Colonic mucosa (tissue), 4 donors: Measurements from ENCODE around the gene GATM. TPM values are rescaled to one million over a fixed set of nuclear protein-coding genes. Genes with fewer than 3 reads are reported as not detected.

Source experiments
- DNase-seq: peaks from one replicate; pipeline ENCODE4 v3.0.0-alpha.2; 2020
- H3K27ac ChIP-seq: fragments of 200-600 bp; one replicate; pipeline ENCODE4 v1.8.0; 2021
- H3K27me3 ChIP-seq: fragments of 200-600 bp; one replicate; pipeline ENCODE4 v1.8.0; 2021
- H3K36me3 ChIP-seq: fragments of 200-600 bp; one replicate; pipeline ENCODE4 v1.8.0; 2021
- H3K4me1 ChIP-seq: fragments of 200-600 bp; one replicate; pipeline ENCODE4 v1.8.0; 2021; ENCODE audit warnings: mild to moderate bottlenecking
- H3K4me3 ChIP-seq: fragments of 200-600 bp; one replicate; pipeline ENCODE4 v1.8.0; 2021
- H3K9ac ChIP-seq, 2 donors: one replicate each; pipeline ENCODE4 v1.7.0; 2013; ENCODE audit warnings: control low read depth in 2 of 2, low read depth in 2 of 2, low read length in 2 of 2
- H3K9me3 ChIP-seq: fragments of 200-600 bp; one replicate; pipeline ENCODE4 v1.8.0; 2021
- CTCF ChIP-seq: fragments of 200-600 bp; IDR thresholded peaks from one replicate; pipeline ENCODE4 v1.8.0; 2022; ENCODE audit warnings: antibody characterized with exemption, mild to moderate bottlenecking
- intact Hi-C: fragments of 100-400 bp; cut with DNase I; formaldehyde crosslinking; loops from one replicate; pipeline ENCODE4 v1.14.1; 2022
- total RNA-seq, 2 donors: library from RNA; stranded (reverse); fragmentation: NEBNext Ultra II Directional in 1 of 2; extraction: Animal tissue kit (Norgen Biotek cat#: 25700) in 1 of 2; gene quantifications; one replicate each; pipeline ENCODE4 v1.2.1, GENCODE V29; 2021
- donor health status: healthy.
- donor health status: DM: no; HTN: no; CAD: no.
- donor health status: DM: no; HTN: no; CAD: no.

GATM gene
- total RNA-seq, 2 donors from 2014 or later, result 6.4 to 17.9 TPM

GRCh38 chr15:45347033-45347432 lies 31.3 kb downstream of the GATM start:
- no peak for TF ChIP-seq CTCF
- Histone ChIP-seq H3K9me3 (no peaks in the 10 kb centered on the region), H3K27ac (no peak overlapping the region), H3K4me1 (no peaks in the 10 kb centered on the region), H3K27me3 (no peaks in the 10 kb centered on the region), H3K36me3 (no peaks in the 10 kb centered on the region), H3K9ac (no peak overlapping the region), H3K4me3 (no peak overlapping the region)
- intact Hi-C loops, result no loop called here
- DNase-seq, result no peak

GRCh38 chr15:45346381-45346780 lies 32.0 kb downstream of the GATM start:
- DNase-seq, result no peak
- no peak for TF ChIP-seq CTCF
- Histone ChIP-seq H3K4me3 (no peak overlapping the region), H3K27me3 (no peaks in the 10 kb centered on the region), H3K9me3 (no peaks in the 10 kb centered on the region), H3K27ac (no peak overlapping the region), H3K9ac (no peak overlapping the region), H3K4me1 (no peaks in the 10 kb centered on the region), H3K36me3 (no peaks in the 10 kb centered on the region)
- intact Hi-C loops, result no loop called here

- H3K27me3 ChIP-seq, result no peaks in the 10 kb centered on the region
- intact Hi-C loops, result no loop called here
- no peak overlapping the region for H3K9ac ChIP-seq
- no peak for TF ChIP-seq CTCF
- no peak overlapping the region for H3K4me3 ChIP-seq
- H3K9me3 ChIP-seq, result no peaks in the 10 kb centered on the region
- no peaks in the 10 kb centered on the region for H3K4me1 ChIP-seq
- no peaks in the 10 kb centered on the region for H3K36me3 ChIP-seq
- DNase-seq, result no peak
- no peak overlapping the region for H3K27ac ChIP-seq
Observed at GRCh38 chr15:45343258-45343860, 35.0 kb downstream of the GATM start.

- Histone ChIP-seq H3K9ac (no peak overlapping the region), H3K27me3 (no peaks in the 10 kb centered on the region), H3K27ac (no peak overlapping the region), H3K4me1 (no peaks in the 10 kb centered on the region), H3K4me3 (no peak overlapping the region), H3K36me3 (no peaks in the 10 kb centered on the region), H3K9me3 (no peaks in the 10 kb centered on the region)
- no peak for DNase-seq
- TF ChIP-seq CTCF, result no peak
- intact Hi-C loops, result no loop called here
Observed at GRCh38 chr15:45341790-45342189, 36.6 kb downstream of the GATM start.

- H3K9me3 ChIP-seq, result no peaks in the 10 kb centered on the region
- no peaks in the 10 kb centered on the region for H3K27me3 ChIP-seq
- H3K9ac ChIP-seq, result no peak overlapping the region
- intact Hi-C loops, result no loop called here
- no peak overlapping the region for H3K4me3 ChIP-seq
- no peak for DNase-seq
- H3K36me3 ChIP-seq, result no peaks in the 10 kb centered on the region
- no peak for TF ChIP-seq CTCF
- H3K27ac ChIP-seq, result no peak overlapping the region
- no peaks in the 10 kb centered on the region for H3K4me1 ChIP-seq
Observed at GRCh38 chr15:45340429-45340828, 37.9 kb downstream of the GATM start.
